ENCODE measurements around the gene TFEB.

Gene TFEB

DNA sequence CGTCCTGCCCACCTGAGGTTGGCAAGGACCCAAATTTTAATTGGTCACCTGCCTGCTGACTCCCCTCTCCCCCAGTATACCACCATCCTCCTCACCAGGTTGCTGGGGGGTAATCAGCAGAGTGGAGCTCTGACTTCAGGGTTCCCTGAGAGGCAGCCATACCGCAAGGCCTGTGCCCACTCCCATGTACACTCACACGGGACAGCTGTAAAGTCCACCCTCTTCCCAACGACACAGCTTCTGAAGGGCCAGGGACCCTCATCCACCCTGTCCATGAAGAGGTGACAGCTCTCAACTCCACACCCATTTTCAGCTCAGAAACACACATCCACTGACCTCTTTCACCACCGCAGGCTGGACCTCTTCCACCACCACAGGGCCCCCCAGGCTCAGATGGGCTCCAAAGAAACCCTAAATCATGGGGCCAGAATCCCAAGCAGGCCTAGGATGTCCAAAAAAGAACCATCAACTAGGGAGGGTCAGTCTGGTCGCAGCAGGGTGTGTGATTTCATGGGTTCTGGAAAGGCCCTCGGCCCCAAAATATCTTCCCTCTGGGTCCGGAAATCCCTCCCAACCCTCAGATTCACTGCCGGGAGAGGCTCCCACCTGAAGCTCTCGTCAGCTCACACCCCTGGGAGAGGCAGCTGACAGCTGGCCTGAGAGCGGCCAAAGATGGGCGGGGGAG is 30.0 kb downstream of the TFEB start:
- DNase-seq: no peak

DNA sequence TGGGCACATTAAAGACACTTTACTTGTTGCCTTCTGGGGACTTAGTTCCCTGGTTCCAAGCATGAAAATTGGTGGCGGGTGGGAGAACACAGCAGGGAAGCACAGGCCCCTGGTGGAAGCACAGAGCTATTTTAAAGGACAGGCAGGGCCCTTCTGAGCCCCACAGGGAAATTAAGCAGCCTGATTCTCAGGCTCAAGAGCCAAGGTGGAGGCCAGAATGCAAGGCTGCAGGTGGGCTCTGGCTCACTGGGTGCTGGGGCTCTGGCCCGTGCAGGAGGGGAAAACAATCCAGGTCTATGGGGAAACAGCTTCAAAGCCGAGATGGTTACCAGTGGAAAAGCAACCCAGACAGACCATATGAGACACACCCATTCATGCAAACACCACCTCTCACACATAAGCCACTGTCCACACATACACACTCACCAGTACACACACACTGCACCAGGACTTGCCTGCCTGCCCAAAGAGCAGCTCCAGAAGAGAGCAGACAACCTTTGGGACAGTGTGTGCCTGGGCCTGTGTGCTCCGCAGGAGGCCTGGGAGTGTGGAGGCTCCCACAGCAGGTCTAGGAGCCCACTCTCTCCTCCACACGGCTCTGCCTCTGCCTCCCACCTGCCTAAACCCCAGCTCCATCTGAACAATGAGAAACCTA is 30.6 kb downstream of the TFEB start:
- DNase-seq: no peak

DNA sequence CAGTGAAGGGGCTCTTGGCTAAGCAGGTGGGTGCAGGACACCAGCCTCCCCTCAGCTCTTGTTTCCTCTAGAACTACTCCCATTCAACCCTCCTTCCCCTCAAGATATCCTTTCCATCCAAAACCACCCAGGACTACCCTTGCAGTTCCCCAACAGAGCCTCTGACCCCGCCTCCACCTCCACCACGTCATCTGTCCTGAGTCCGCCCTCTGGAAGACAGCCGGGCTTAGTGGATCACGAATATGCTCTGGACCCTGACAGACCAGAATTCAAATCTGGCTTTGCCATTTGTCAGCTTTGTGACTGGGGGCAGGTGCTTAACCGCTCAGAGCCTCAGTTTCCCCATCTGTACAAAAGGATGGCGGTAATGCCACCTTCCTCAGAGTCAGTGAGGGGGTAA is 31.4 kb downstream of the TFEB start:
- DNase-seq: peak in 1 of 2 donors; percentile 30

DNA sequence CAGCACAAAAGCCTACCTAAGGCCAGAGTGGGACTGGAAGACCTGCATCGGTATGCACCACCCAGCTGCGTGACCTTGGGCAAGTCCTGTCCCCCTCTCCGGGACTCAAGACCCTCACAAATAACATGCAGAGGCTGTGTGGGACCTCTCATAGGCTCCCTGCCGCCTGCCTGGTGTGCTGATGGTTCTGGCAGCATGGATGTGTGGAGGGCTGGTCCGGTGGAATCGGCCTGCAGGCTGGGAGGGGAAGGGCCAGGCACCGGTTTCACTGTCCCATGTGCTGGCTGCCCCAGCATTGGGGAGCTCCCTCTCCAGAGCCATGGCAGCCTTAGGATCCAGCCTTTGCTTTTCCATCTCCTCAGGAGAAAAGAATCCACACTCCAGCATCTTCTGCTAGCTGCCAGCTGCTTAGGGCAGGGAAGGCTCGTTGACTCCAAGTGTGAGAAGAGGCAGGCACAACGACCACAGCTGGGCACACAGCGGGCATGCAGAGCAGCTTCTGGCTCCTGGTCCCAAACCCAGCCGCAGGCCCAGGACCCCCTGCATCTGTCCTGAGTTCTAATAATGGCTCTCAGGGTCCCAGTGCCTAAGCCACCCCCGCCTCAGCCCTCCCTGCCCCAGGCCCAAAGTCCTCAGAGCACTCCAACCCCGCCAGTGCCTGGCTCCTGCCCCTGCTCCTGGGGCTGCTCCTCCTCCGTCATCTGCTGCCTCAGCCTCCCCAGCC is 32.5 kb downstream of the TFEB start:
- no peak for DNase-seq

DNA sequence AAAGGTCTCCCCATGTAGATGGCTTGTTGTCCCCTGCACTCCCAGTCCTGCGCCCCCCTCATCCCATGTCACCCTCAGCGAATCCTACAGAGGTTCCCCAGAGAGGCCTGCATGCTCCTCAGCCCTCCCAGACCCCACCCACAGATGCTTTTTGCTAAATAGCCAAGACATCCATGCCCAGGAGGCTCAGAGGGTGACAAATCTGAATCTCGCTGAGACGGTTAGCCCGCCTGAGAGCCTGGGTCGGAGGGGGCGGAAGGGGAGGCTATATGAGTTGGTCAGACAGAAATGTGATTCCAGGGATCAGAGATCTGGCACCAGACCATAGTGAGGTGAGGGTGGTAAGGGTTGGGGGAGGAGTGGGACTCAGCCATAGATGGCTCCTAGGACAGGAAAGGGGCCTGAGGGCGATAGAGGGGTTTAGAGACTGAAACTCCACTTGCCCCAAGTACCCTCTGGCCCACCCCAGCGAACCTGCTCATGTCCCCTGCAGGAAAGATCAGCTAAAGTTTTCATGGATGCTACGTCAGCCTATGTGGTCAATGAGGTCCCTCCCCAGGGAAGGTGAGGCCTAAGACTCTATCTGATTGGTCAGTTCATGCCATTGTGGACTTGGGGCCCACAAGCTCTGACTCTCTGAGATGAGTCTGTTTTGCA is 33.2 kb downstream of the TFEB start:
- no peak for DNase-seq

DNA sequence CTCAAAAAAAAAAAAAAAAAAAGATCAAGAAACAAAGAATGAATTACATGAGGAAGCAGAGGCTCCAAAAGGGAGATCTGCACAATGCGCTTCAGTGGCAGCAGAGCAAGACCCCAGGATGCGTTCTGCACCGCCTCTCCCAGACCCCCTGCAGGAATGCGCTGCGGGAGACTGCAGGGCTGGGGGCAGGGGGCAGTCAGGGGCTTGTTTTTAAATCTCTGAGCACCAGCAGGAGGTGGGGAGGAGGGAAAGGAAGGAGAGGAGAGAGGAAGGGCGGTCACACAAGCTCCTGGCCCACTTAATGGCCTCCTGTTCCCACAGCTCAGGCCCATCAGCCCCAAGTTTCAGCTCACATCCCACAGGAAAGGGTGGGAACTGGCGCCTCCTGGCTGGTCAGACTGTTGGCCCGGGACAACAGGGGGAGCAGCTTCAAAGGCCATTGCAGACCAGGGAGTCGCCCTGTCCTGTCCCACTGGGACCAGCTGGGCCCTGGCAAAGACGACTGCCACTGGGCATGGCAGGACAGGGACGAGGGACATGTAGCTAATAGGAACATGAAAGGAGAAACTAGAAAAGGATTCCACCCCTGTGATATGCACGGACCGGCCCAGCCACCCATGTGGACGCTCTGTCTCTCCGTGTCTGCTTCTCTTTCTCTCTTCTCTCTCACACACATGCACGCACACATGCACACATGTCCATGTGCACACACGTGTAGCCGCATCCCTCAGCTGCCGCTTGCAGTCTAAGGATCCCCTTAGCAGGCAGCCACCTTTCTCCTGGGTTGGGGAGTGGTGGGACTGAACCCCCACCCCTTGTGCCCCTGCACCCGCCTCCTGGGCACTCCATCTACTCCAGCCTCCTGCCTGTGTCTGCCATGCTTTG is 34.7 kb downstream of the TFEB start:
- no peak for DNase-seq

DNA sequence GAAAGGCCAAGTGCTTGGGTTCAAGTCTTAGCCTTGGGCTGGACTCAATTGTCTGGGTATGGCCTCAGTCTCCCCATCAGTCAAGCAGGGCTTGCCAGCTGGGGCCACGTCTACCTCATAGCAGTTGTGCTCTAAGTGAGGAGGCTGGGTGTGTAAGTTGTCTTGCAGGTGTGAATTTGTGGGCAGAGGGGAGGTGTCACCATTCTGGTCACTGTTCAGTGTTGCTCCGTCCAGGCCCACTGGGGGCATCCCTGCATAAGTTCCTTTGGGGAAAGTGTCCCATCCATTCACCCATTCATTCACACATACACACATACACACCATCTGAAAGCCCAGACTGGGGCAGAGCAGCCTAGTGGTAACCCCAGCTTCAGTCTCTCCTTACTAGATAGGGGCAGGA is 36.3 kb downstream of the TFEB start:
- no peak for DNase-seq

DNA sequence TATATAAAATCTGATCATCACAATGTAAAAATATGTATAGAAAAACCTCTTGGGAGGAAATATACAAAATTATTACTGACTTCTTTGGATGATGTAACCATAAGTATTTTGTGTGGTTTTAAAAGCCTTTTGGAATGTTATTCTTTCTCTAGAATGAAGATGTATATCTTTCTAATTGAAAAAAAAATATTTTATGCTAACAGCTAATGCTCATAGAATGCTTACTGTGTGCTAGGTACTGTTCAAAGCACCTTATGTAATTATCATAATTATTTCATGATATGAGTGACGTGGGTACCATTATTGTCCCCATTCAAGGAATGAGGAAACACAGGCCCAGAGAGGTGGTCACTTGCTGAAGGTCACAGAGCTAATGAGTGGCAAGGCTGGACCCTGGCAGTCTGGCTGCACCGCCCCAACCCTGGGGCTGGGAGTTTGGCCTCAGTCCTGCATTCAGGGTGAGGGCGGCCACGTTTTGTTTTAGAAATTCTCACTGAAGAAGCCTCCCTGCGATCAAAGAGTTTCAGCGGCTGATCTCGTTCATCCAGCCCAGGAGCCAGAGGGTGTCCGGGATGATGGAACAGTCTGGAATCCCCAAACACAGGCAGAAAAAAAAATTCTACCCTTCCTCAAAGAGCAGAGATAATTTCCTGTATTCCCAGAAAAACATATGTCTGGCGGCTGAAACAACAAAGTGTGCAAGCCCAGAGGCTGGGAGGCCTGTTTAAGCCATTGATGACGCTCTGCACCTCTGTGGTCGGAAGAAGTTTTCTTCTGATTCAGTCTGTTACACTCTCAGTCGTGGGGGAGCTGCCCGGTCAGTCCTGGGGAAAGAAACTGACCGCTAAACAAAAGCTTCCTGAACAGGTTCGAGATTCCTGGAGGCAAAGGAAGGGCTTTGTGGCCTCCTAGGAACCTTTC is 37.3 kb downstream of the TFEB start:
- DNase-seq: no peak

DNA sequence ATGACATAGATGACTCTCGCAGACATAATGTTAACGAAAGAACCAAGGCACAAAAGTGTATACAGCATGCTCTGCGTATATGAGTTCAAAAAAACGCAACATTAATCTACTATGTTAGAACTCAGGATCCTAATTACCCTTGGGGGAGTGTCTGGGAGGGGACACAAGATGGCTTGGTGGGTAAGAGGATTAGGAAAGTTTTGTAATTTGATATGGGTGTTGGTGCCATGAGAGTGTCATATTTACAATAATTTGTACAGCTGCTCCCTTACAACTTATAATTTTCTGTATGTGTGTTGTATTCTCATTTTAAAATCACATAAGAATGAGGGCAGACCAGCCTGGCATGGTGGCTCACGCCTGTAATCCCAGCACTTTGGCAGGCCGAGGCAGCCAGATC is 38.6 kb downstream of the TFEB start:
- DNase-seq: no peak

DNA sequence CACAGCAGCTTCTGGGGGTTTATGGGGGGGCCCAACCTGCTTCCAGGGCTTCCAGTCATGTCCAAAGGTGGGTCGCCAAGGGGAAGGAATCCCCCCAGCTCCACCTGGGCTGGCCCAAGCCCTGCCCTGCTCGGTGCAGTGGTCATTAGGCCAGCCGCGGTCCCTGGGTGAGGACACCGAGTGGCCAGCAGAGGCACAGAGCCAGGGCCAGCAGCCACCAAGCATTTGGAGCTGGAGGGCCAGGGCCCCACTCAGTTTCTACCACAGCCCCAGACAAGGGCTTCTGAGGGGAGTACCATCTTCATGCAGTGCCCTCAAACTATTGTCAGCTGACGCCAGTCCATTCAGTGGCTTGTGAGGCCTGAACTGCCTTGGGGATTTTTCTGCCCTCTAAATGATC is 39.6 kb downstream of the TFEB start:
- no peak for DNase-seq

DNA sequence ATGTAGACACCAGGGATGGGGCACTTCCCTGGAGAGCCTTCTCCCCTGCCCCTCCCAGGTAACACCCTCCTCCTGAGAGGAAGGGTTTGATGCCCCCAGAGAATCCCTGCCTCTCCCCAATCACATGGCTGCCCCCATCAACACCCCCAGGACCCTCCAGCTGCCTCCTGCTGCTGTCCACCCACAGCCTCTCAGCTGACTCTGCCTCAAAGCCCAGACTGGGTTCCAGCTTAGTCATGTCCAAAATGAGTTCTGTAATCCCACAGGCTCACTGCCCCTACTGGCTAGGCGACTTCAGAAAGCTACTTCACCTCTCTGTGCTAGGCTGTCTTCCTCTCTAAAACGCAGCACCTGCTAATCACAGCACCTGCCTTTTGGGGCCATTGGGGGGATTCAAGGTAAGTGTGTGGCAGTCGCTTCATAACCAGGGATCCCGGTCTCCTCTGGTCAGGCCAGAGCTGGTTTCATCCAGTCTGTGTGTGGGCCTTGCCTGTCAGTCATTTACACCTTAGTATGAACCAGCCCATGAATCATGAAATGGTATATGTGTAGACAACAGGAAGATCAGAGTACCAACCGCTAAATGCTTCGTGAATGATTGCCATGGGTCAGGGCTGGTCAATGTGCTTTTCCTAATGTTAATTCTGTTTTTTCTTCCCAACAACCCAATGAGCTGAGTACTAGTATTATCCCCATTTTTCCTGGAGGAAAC is 40.4 kb downstream of the TFEB start:
- DNase-seq: peak; percentile 31 to 79

DNA sequence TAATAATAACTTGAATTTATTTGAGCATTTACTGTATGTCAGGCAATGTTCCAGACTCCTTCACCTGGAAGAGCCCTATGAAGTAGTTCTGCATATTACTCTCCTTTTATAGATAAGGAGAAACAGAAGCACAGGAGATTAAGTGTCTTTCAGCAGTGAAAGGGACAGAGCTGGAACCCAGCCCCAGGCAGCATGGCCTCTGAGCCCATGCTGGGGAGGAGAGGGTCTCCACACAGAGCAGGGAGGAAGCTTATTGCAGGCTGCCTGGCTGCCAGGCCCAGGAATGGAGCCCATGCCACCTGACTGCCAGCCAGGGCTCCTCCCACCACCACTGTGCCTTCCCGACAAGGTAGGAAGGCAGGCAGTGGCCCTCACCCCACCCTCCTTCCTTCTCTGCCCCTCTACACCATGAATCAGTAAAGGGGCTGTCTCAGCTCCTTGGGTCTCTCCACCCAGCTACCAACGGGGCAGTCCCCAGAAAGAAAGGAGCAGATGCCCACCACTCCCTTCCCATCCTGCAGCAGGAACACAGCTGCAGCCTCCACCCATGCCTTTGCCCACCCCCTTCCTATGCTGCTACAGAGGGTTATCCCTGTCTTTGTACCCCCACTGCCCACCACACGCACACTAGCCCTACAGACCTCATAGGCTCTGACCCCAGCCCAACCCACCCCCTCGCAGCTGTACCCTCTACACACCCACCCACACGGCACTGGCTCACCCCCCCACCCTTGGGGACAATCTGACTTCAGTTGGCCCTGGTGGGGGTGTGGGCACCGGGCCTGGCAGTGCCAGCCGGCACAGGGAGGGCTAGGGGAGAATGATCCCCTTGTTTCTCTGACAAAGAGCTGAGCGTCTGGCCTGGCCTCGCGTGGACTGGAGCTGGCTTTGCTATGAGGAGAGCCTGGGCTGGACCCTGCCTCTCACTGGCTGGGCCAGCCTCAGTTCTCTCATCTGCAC is 41.8 kb downstream of the TFEB start:
- DNase-seq: no peak

DNA sequence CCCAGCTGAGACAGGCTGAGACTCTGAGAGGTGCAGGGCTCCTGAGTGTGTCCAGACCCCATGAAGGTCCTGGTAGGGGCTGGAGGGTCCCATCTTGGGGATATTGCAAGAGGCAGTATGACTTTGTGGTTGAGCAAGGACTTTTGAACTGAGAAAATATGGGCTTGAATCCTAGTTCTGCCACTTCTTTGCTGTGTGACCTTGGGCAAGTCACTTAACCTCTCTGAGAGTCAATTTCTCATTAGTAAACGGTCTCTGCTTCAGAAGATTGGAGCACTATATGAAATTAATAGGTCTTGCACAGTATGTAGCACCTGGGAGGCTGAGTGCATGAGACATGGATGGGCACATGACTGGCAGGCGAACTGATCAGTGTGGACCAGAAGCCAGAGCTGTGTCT is 42.7 kb downstream of the TFEB start:
- DNase-seq: no peak

DNA sequence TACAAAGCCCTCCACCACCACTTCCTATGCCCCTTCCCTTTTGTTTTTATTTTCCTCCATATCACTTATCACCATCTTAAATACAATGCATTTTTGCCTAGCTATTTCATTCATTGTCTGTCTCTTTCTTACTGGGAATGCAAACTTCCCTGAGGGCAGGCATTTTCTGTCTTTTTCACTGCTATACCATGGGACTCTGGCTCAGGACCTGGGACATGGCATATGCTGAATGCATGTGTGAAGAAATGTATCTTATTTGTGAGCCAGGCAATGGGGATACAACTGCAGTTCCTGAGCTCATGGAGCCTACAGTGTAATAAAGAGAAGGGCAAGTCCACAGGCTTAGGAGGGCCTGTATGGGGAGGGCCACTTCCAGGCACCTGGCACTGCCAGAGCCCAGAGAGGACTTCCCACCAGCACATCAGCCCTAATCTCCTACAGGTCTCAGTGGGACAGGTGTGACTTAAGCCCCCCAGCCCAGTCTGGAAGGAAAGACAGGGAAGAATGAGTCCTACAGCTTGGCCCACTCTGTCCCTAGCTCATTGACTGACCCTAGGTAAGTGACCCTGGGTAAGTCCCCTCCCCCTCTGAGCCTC is 43.2 kb downstream of the TFEB start:
- no peak for DNase-seq

DNA sequence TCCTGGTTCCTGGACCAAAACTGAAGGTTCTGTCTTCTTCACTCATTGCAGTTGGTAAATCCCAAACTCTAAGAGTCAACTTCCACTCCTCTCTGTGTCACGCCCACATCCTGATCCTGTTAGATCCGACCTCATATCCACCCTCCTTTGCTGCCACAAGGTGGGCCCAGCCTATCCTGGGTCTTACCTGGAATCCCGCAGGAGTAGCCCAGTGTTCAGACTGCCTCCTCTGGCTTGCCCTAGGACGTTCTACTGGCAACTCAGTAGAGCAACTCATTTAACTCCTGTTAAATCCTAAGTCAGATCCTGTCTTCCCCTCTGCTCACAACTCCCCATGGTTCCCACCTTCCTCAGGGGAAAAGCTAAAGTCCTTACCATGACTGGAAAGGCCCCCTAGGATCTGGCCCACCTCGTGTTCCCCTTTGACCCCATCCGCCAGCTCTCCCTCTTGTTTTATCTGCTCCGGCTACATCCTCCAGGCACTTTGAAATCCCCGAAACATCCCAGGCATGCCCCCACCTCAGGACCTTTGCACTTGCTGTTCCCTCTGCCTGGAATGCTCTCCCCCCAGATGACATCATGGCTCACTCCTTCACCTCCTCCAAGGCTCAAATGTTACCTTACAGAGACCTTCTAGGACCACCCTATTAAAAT is 43.9 kb downstream of the TFEB start:
- DNase-seq: no peak

DNA sequence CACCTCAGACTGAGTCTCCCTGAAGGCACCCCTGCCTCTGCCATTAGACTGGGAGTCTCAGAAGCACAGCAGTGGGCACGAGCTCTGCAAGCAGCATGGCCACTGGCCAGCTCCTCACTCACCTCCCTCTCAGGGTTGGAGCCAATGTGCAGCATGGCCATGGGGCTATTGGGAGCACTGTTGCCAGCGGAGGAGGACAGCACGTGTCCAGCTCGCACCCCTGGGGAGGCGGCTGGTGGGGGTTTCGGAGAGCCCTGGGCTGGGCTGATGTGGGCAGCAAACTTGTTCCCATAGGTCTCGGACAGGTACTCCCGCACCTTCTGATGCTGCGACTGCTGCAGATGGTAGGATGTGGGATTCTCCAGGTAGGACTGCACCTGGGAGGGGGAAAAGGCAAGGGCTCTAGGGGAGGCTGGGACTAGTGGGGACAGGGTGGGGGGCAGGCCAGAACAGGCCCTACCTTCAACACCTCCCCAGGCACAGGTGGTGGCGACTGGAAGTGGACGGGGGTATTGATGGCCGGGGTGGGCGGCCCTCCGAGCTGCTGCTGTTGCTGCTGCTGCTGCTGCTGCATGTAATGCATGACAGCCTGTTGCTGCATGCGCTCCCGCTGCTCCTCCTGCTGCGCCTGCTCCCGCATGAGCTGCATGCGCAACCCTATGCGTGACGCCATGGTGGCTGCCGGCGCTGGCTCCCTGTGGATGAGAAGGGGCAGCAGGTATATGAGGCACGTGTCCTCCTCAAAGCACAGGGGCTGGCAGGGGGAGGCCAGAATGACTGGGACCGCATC is 44.7 kb downstream of the TFEB start:
- DNase-seq: no peak

DNA sequence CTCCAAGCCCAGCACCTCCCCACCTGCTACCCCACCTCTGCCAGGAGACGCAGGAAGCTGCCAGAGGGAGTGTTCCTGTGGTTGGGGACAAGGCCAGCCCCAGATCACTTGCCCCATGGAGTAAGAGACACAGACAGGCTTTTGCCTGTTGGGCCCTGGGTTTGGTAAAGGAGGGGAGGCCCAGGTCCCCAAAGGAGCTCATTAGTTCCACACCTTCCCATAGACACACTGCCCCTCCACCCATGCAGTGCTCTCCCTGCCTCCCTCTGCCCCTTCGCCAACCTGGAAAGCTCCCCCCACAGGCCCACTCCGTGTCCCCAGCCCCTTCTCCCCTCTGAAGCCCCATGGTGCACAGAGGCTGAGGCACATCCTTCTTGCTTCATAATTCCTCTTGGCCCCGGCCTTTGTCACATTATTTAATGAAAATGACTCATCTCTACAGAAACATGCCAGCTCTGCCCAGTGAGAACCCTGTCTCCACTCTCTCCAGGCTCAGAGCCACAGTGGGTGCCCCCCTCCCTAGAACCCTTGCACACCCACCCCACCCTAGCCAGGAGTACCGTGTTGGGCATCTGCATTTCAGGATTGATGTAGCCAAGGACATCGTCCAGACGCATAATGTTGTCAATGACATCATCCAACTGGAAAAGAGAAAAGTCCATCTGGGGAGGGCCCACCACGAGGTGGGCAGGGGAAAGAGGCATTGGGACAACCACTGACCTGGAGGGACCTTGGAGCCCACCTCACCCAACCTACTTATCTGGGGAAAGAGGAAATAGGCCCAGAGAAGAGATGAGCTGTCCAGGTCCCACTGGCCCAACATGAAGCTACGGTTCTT is 46.0 kb downstream of the TFEB start:
- DNase-seq: no peak
